Fibroblast of mammary gland (primary cell): ENCODE results near the gene MRPL41.

Source experiments
- DNase-seq: peaks from one replicate; pipeline ENCODE4 v3.0.0-alpha.2; 2010; ENCODE audit warnings: low read depth
- H3K4me3 ChIP-seq: 2 replicates; pipeline ENCODE4 v1.5.1; 2011; ENCODE audit warnings: low read depth, mild to moderate bottlenecking, low read length, moderate library complexity; ENCODE audit not compliant: control insufficient read depth
- TF ChIP-seq, protein P1 (sequence below): conservative IDR thresholded peaks from 2 replicates; pipeline ENCODE4 v1.5.1; 2011; ENCODE audit warnings: low read depth, low read length, inconsistent platforms; ENCODE audit not compliant: control insufficient read depth, insufficient read depth

The MRPL41 gene

DNA sequence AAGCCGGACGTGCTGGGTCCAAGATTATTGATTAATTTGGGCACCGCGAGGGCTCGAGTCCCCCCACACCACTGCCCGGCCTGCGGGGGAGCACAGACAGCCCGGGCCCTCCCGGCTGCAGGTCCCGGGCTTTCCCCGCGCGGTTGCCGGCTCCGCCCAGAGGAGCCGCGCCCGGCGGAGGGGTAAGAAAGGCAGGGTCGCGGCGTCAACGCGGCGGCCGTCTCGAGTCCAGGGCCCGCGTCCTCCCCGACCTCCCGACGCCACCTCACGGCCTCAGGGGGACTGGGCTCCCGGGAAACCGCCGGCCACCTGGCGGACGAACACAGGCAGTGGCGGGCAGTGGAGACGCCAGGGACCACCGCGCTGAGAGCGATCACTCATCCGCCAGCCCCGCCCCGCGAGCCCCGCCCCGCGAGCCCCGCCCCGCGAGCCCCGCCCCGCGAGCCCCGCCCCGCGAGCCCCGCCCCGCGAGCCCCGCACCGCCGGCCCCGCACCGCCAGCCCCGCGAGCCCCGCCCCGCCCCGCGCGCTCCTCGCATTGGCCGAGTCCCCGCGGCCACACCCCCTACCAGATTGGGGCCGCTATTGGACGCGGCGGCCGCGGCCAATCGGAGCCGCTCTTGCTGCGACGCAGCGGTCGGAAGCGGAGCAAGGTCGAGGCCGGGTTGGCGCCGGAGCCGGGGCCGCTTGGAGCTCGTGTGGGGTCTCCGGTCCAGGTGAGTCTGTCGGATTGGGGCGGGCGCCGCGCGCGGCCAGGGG lies at the start of gene MRPL41:
Gene MRPL41 (plus strand): TSS at position 616 of the 758 bp plus-strand sequence. CDS start 203 bp downstream, outside the sequence.
- H3K4me3 ChIP-seq: peak within 1 kb of the TSS; percentile 82
- TF ChIP-seq, protein P1, sequence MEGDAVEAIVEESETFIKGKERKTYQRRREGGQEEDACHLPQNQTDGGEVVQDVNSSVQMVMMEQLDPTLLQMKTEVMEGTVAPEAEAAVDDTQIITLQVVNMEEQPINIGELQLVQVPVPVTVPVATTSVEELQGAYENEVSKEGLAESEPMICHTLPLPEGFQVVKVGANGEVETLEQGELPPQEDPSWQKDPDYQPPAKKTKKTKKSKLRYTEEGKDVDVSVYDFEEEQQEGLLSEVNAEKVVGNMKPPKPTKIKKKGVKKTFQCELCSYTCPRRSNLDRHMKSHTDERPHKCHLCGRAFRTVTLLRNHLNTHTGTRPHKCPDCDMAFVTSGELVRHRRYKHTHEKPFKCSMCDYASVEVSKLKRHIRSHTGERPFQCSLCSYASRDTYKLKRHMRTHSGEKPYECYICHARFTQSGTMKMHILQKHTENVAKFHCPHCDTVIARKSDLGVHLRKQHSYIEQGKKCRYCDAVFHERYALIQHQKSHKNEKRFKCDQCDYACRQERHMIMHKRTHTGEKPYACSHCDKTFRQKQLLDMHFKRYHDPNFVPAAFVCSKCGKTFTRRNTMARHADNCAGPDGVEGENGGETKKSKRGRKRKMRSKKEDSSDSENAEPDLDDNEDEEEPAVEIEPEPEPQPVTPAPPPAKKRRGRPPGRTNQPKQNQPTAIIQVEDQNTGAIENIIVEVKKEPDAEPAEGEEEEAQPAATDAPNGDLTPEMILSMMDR: no peak
- DNase-seq: peak; percentile 76

DNA sequence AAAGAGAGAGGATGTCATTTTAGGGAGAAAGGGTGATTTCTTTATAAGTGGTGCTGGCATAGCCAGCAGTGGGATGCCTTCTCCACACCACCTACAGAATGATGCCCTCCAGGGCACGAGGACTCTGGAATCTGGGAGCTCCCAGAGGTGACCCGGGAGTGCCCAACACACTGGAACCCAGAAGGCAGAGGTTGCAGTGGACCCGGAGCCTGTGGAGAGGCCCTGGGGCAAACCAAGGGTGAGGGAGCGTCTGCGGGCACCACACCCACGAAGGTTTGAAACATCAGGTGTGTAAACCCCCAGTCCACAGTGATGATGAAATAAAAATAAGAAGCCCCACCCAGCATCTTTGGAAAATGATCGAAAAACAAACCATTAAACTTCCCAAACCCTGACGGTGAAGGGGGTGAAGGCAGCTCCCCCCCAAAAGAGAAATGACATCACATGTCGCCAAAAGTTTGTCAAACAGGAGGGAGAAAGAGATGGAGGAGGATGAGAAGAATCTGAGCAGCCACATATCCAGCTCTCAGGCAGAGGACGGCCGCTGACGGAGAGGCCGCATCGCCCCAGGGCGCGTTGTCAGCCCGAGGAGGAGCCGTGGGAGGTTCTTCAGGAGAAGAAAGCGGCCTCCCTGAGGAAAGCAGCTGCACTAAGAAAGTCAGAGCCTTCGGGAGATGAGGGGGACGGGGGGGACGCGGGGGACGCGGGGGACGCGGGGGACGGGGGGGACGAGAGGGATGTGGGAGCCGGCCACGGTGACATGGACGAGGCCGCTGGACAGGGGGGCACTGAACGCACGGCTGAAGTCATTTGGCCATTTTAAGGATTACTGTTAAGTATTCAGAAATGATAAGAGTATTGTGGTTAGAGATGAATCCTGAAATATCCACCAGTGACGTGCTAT lies 49.4 kb upstream of the MRPL41 start:
- H3K4me3 ChIP-seq: no peak overlapping the region
- TF ChIP-seq, protein P1: no peak
- DNase-seq: no peak

DNA sequence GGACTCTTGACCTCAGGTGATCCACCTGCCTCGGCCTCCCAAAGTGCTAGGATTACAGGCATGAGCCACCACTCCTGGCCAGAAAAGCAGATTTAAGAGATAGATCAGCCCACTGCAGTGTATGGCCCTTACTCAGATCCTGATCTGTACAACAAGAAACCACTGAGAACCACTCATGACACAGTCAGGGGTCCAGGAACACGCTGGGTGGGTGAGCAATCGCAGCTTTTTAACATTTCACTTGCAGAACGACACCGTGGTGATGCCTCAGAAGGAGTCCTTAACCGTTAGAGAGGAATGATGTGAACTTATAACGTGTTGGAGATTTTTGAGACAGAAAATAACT lies 47.3 kb upstream of the MRPL41 start:
- H3K4me3 ChIP-seq: no peak overlapping the region
- no peak for DNase-seq
- TF ChIP-seq, protein P1: no peak

DNA sequence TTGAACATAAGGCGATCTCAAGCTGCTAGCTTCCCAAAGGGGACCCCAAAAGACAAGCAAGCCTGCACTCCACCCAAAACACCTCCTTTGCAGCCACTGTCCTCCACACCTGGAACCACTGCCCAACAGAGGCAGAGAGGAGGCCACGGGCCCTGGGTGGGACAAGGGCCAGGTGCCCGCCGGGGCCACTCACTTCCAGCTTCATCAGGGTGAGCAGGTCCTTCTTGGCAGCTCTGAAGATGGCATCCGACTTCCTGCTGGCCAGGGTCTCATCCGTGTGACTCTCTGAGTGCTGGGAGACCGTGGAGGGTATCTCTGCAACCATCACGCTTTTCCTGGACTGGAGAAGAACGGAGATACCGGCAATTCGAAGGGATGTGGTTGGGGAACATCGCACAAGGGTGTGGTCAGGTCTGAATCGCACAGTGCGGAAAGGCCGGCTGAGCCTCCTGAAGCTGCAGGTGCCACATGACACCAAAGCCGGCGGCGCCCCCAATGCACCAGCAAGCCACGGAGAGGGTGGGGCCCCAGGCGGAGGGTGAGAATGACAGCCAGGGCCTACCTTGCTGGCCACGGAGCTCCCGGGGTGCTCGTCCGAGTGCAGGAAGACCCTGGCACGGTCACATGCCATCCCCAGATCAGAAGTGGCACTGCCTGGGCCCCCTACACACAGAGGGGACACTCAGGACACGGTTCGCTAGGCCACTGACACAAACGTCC lies 46.1 kb upstream of the MRPL41 start:
- TF ChIP-seq, protein P1: no peak
- no peak for DNase-seq
- no peak overlapping the region for H3K4me3 ChIP-seq

DNA sequence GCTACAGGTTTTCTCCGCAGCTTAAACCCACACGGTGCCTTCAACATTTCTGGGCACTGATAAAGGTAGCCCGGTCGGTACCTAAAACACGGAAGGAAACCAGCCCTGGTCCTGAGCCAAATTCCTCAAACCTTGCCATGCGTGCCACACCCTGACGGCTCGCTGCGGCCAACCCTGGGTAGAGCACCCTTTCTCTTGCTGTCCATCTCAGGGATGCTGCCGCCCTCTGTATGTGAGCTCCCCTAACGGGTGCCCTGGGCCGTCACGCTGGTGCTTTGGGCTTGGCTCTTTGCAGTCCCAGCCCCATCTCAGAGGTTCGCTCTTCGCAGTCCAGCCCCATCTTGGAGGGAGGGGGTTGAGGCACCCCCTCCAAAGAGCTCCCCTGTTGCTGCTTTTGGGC lies 45.4 kb upstream of the MRPL41 start:
- DNase-seq: no peak
- H3K4me3 ChIP-seq: no peak overlapping the region
- TF ChIP-seq, protein P1: no peak

DNA sequence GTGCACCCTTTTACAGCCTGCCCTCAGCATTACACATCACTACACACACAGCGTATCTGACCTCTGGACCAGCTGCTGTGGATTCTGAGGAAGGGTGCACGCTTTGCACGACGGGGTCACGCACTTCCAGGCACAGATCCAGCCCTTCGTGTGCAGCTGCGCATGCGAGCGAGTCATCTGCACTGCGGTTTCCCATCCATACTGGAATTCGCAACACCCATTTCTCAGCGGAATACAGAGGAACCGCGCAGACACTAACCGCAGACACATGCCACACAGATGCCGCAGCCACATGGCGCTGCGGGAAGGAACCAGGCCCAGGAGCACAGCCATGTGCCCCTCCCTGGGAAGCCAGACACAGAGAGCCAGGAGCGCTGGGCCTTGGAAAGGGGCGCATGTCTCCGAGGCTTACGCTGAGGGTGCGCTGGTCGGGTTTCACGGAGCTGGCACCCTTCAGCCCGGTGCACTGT lies 44.9 kb upstream of the MRPL41 start:
- DNase-seq: peak; percentile 32
- no peak overlapping the region for H3K4me3 ChIP-seq
- TF ChIP-seq, protein P1: no peak
